Muscle of leg (tissue), 11 donors: ENCODE measurements around the gene SDK1. TPM values are rescaled to one million over a fixed set of nuclear protein-coding genes. Genes with fewer than 3 reads are reported as not detected.

Experiments
- DNase-seq: peaks from one replicate; pipeline ENCODE4 v3.0.0; 2013
- H3K27ac ChIP-seq: one replicate; pipeline ENCODE4 v1.5.1; 2013; ENCODE audit warnings: mild to moderate bottlenecking, low read length, control low read depth
- H3K27me3 ChIP-seq: one replicate; pipeline ENCODE4 v1.6.1; 2013; ENCODE audit warnings: low read length; ENCODE audit not compliant: control insufficient read depth, insufficient read depth
- H3K36me3 ChIP-seq: one replicate; pipeline ENCODE4 v1.6.1; 2013; ENCODE audit warnings: low read length; ENCODE audit not compliant: control insufficient read depth, insufficient read depth
- H3K4me1 ChIP-seq: one replicate; pipeline ENCODE4 v1.6.1; 2013; ENCODE audit warnings: low read length; ENCODE audit not compliant: control insufficient read depth, insufficient read depth
- H3K4me3 ChIP-seq: one replicate; pipeline ENCODE4 v1.5.1; 2013; ENCODE audit warnings: low read length, control low read depth
- H3K9me3 ChIP-seq: replicated peaks from 2 replicates; pipeline ENCODE4 v1.6.1; 2013; ENCODE audit warnings: low read depth, low read length; ENCODE audit not compliant: control insufficient read depth
- WGBS: methylation state at CpG from one replicate; pipeline ENCODE4 v1.1.5; 2013; ENCODE audit warnings: missing lambda C conversion rate; ENCODE audit not compliant: insufficient coverage; 5-methylcytosine and 5-hydroxymethylcytosine counted together
- polyA plus RNA-seq, 8 donors: library from polyadenylated mRNA; unstranded; fragments of 120-200 nt; gene quantifications; one replicate each; pipeline versions ENCODE4 v1.2.1 to v1.2.3, GENCODE V29; 2013; ENCODE audit warnings: inconsistent platforms in 1 of 8, low replicate concordance in 1 of 8; ENCODE audit not compliant: insufficient read length in 8 of 8, insufficient read depth in 1 of 8
- total RNA-seq: library from RNA; stranded (reverse); fragments of 120-200 nt; gene quantifications from one replicate; pipeline ENCODE4 v1.2.4, GENCODE V29; 2013

The SDK1 gene
- total and polyA plus RNA-seq, 9 donors, result 2.3 to 6.4 (median 3.6) TPM

- WGBS, result 17% methylated on average over 1 of the region's 5 CpGs
- Histone ChIP-seq H3K36me3 (no peaks in the 10 kb centered on the region), H3K9me3 (no peaks in the 10 kb centered on the region), H3K4me1 (peaks cover 4% of the 10 kb centered on the region), H3K27me3 (no peaks in the 10 kb centered on the region), H3K27ac (no peak overlapping the region), H3K4me3 (no peak overlapping the region)
- DNase-seq, result peak; percentile 69
Measured at GRCh38 chr7:4065190-4065589, 764.1 kb downstream of the SDK1 start.

DNA sequence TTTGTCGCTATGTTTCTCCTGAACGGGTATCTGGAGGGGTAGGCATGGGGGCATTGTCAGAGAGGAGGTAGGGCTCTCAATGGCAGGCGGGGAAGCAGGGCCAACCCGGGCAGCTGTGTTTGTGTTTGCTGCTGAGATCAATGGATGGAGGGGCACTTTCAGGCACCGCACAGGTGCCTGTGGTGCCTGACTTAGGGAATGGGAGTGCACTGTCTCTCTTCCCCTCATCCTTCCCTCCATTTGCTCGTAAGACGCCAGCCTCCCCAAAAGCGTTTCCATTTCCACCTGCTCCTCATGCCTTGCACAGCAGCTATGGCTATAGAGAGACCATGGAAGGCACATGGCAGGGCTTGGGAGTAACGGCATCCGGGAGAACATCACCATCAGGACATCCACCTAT is 765.2 kb downstream of the SDK1 start:
- Histone ChIP-seq H3K27ac (no peak overlapping the region), H3K4me3 (no peak overlapping the region)
- WGBS, result 87% methylated on average over 3 of the region's 10 CpGs

GRCh38 chr7:4066626-4067475 is 765.8 kb downstream of the SDK1 start:
- peaks cover 4% of the 10 kb centered on the region for H3K4me1 ChIP-seq
- no peaks in the 10 kb centered on the region for H3K27me3 ChIP-seq
- no peak for DNase-seq
- WGBS, result 70% methylated on average over 16 of the region's 21 CpGs
- no peak overlapping the region for H3K4me3 ChIP-seq
- H3K27ac ChIP-seq, result no peak overlapping the region
- no peaks in the 10 kb centered on the region for H3K9me3 ChIP-seq
- H3K36me3 ChIP-seq, result no peaks in the 10 kb centered on the region

More for the DNA sequence above, 765.2 kb downstream of the SDK1 start:
- DNase-seq, result no peak
- Histone ChIP-seq H3K27me3 (no peaks in the 10 kb centered on the region), H3K4me1 (peaks cover 4% of the 10 kb centered on the region), H3K9me3 (no peaks in the 10 kb centered on the region), H3K36me3 (no peaks in the 10 kb centered on the region)

- no peak for DNase-seq
Measured at GRCh38 chr7:4067476-4067760, 766.4 kb downstream of the SDK1 start.

DNA sequence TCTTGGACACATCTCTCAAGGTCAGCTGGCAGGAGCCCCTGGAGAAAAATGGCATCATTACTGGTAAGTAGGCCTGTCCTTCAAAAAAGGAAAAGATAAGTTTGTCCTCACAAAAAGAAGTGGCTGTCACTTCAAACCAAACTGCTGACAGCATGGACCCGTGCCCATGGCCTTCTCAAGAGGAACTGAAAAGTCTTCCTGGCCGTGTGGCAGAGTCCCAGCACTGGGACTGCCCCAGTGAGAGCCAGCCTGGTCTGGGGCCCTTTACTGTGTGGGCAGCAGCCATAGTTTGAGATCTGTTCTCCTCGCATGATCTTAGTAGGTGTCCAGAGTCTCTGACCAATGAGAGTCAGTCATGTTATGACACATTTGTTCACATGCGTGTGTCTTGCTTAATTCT is 766.8 kb downstream of the SDK1 start:
- 65% methylated on average over 4 of the region's 4 CpGs for WGBS
- no peaks in the 10 kb centered on the region for H3K9me3 ChIP-seq
- H3K36me3 ChIP-seq, result no peaks in the 10 kb centered on the region

More at GRCh38 chr7:4067476-4067760, 766.4 kb downstream of the SDK1 start:
- Histone ChIP-seq H3K9me3 (no peaks in the 10 kb centered on the region), H3K4me3 (no peak overlapping the region), H3K27me3 (no peaks in the 10 kb centered on the region), H3K4me1 (peaks cover 7% of the 10 kb centered on the region), H3K36me3 (no peaks in the 10 kb centered on the region), H3K27ac (no peak overlapping the region)

GRCh38 chr7:4068286-4068685 is 767.2 kb downstream of the SDK1 start:
- 80% methylated on average over 3 of the region's 7 CpGs for WGBS
- DNase-seq, result no peak
- no peak overlapping the region for H3K4me3 ChIP-seq
- no peaks in the 10 kb centered on the region for H3K36me3 ChIP-seq
- no peak overlapping the region for H3K27ac ChIP-seq
- H3K27me3 ChIP-seq, result no peaks in the 10 kb centered on the region
- H3K4me1 ChIP-seq, result peaks cover 10% of the 10 kb centered on the region
- no peaks in the 10 kb centered on the region for H3K9me3 ChIP-seq

More for the DNA sequence above, 766.8 kb downstream of the SDK1 start:
- no peaks in the 10 kb centered on the region for H3K27me3 ChIP-seq
- no peak overlapping the region for H3K27ac ChIP-seq
- no peak overlapping the region for H3K4me3 ChIP-seq
- no peak for DNase-seq
- peaks cover 10% of the 10 kb centered on the region for H3K4me1 ChIP-seq

- no peak overlapping the region for H3K27ac ChIP-seq
- no peak for DNase-seq
- WGBS, result 81% methylated on average over 16 of the region's 23 CpGs
- no peaks in the 10 kb centered on the region for H3K27me3 ChIP-seq
- peaks cover 10% of the 10 kb centered on the region for H3K4me1 ChIP-seq
- no peaks in the 10 kb centered on the region for H3K36me3 ChIP-seq
- no peak overlapping the region for H3K4me3 ChIP-seq
- H3K9me3 ChIP-seq, result no peaks in the 10 kb centered on the region
Measured at GRCh38 chr7:4069268-4070095, 768.4 kb downstream of the SDK1 start.

DNA sequence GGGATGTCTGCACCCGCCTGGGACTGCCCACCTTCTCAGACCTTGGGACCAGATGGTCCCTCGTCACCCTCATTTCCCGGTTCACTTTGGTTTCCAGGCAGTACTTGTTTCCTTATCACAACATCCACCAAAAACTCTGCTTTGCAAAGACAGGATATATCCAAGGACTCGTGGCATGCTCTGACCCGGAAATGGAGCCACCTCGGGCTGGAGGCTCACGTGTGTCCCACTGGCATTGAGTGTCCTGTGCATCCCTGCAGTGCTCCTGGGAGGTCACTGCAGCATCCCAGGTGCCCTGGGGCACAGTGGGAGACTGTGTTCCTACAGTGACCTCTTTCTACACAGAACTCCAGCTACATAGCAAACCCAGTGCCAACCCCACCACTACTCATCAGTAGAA is 769.2 kb downstream of the SDK1 start:
- WGBS, result 81% methylated on average over 7 of the region's 7 CpGs
- Histone ChIP-seq H3K36me3 (no peaks in the 10 kb centered on the region), H3K27me3 (no peaks in the 10 kb centered on the region), H3K9me3 (no peaks in the 10 kb centered on the region), H3K4me3 (no peak overlapping the region), H3K4me1 (peaks cover 6% of the 10 kb centered on the region), H3K27ac (no peak overlapping the region)
- no peak for DNase-seq

- H3K27ac ChIP-seq, result no peak overlapping the region
- H3K36me3 ChIP-seq, result no peaks in the 10 kb centered on the region
- DNase-seq, result no peak
- no peaks in the 10 kb centered on the region for H3K27me3 ChIP-seq
- no peak overlapping the region for H3K4me3 ChIP-seq
- H3K9me3 ChIP-seq, result no peaks in the 10 kb centered on the region
- 0% methylated on average over 1 of the region's 11 CpGs for WGBS
- H3K4me1 ChIP-seq, result peaks cover 6% of the 10 kb centered on the region
Measured at GRCh38 chr7:4071370-4072058, 770.5 kb downstream of the SDK1 start.
